Right kidney (tissue), 1 donor: ENCODE data around the gene TXNDC11.

ENCODE experiments used
- DNase-seq: peaks from one replicate; pipeline ENCODE4 v3.0.0-alpha.2; 2016

TXNDC11 gene

GRCh38 chr16:11719762-11720161 lies 22.9 kb downstream of the TXNDC11 start:
- DNase-seq = no peak

DNA sequence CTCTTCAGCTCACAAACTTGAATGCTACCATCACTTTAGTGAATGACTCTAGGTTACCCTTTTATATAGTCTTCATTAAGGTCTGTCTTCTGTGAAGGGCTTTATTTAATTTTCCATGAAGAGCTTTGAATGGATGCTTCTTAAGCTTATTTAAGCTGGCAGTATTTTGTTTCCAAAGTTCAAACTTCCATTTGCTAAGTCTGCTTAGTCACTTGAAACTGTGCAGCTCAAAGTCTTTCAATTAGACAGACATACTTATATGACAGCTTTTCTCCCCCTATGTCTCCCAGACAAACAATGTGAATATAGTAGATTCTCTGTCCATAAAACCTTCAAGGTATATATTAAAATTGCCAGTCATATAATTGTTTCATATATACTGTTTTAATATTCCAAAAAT lies 23.5 kb downstream of the TXNDC11 start:
- no peak for DNase-seq

- no peak for DNase-seq
Observed at GRCh38 chr16:11717811-11718210, 24.8 kb downstream of the TXNDC11 start.

GRCh38 chr16:11716336-11716735 lies 26.3 kb downstream of the TXNDC11 start:
- DNase-seq = no peak

DNA sequence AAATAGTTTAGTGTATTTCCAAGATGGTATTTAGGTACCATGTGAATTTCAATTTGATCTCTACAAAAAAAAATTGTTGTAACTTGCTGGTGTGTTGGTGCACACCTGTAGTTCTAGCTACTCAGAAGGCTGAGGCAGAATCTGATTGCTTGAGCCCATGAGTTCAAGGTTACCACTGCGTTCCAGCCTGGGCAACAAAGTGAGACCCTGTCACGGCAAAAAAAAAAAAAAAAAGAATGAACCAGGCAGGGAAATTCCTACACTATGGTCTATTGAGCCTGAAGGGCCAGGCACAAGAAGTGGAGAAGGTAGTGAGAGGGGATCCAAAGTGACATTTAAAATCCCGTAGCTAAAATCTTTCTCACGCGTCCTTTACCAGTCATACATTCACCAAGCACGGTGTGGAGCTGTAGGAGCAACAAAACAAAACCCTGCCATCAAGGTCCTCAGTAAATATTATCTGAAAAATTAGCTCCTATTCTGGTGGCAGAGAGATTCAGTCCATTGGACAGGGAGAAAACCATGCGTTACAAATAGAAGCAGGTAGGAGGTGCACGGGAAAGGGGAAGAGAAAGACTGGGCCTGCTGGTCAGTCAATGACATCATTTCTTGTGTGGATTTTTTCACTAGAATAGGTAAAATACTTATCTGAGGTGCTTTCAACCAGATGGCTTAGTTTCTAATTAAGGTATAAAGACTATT lies 27.3 kb downstream of the TXNDC11 start:
- DNase-seq = no peak

DNA sequence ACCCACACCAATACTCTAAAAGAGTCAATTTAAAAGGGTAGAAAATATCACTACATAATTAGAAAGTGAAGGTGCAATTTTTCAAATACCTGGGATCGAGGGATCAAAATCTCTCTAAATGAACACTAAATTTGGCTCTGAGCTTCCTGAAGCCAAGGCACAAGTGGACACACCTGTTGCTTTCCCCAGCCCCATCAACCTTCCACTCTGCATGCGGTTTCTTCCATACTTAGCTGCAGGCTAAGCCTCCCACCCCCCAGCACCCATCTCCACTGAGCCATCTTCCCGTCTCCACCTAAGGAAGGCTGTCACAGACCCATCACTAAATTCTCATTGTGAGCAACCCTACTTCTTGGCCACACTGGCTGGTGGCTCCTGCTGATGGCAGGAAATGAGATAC lies 30.5 kb downstream of the TXNDC11 start:
- no peak for DNase-seq

GRCh38 chr16:11711662-11712061 lies 31.0 kb downstream of the TXNDC11 start:
- DNase-seq = no peak

- DNase-seq = no peak
Observed at GRCh38 chr16:11708421-11708820, 34.2 kb downstream of the TXNDC11 start.

- no peak for DNase-seq
Observed at GRCh38 chr16:11707679-11708197, 34.9 kb downstream of the TXNDC11 start.

- DNase-seq = no peak
Observed at GRCh38 chr16:11706180-11706742, 36.4 kb downstream of the TXNDC11 start.

DNA sequence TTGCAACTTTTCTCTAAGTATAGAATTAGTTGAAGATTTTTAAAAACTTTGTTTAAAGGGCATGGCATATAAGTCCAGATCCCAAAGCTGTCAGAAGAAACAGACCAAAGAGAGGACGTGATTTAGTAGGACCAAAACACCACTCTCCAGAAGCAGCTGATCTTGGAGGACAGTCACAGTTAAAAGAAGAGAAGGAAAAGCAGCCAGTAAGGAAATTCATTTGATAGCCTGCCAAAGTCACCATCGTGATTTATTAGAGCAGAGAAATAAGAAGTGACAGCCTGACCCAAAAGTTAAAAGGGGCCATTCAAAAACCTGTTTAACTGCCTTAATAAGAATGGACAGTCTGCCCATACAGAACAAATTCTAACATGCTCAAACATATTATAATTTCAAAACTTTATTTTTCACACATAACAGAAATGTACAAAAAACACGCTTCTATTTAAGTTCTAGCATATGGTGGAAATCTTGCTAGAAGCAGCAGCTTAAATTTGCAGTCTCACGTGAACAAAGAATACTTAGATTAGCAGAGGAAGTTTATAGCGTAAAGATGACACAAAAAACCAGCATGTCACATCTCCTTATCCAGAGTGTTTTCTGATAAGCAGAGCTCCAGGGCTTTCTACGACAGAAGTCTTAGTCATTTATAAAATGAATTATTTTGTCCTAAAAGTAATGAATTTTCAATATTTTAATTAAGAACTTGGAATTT lies 37.2 kb downstream of the TXNDC11 start:
- DNase-seq = no peak

- DNase-seq = no peak
Observed at GRCh38 chr16:11700264-11701029, 42.2 kb downstream of the TXNDC11 start.

GRCh38 chr16:11699234-11699894 lies 43.3 kb downstream of the TXNDC11 start:
- DNase-seq = no peak

- DNase-seq = no peak
Observed at GRCh38 chr16:11698271-11698689, 44.4 kb downstream of the TXNDC11 start.

GRCh38 chr16:11697319-11697718 lies 45.3 kb downstream of the TXNDC11 start:
- no peak for DNase-seq

DNA sequence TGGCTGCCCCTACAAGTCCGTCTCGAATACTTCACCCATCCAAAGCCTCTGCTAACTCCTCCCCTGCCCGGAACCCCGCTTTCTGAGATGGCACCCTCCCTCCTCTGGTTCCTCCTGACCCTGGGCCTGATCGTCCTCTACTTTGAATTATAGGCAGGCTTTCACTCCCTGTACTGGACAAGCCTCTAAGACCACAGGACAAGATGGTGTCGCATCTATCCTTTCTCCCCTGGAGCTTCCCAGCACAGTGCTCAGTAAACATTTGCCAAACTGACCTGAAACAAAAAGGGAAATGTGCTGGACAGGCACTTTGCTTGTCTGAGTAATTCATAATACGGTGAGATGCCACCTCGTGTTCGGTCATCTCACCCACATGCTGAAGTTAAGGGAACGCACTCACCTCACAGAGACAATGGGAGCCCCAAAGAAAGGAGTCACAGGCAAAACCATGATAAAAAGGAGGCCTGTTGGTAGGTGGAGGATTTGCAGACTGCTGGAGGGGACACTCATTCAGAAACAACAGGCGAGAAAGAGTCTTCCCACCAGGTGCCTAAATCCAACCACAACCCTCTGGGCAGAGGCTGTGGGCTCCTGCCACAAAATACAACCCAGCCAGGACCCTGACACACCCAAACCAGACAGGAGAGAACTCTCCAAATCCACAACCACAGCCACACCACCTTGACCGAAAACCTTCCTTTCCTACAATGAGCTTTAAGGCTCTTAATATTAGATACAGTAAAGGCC lies 46.2 kb downstream of the TXNDC11 start:
- no peak for DNase-seq

GRCh38 chr16:11692651-11693050 lies 50.0 kb downstream of the TXNDC11 start:
- no peak for DNase-seq

DNA sequence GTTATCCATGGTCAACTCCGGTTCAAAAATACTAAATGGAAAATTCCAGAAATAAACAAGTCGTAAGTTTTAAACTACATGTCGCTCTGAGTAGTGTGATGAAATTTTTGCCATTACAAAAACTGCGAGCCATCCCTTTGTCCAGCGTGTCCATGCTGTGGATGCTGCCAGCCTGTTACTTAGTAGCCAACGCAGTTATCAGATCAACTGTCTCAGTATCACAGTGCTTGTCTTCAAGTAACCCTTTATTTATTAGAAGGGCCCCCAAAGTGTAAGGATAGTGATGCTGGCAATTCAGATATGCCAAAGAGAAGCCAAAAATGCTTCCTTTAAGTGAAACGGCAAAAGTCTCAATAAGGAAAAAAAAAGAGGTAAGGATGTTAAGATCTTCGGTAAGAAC lies 50.5 kb downstream of the TXNDC11 start:
- no peak for DNase-seq

- DNase-seq = no peak
Observed at GRCh38 chr16:11691771-11692170, 50.9 kb downstream of the TXNDC11 start.

- DNase-seq = no peak
Observed at GRCh38 chr16:11691235-11691634, 51.4 kb downstream of the TXNDC11 start.
